SK-N-SH treated with all-trans-retinoic acid at 6 μM for 48 hours (cell line): ENCODE results near the gene KIFBP.

Experiments
- ARNTL ChIP-seq: fragments of 450-650 bp; formaldehyde crosslinking; IDR thresholded peaks from 2 replicates; pipeline ENCODE4 v1.5.0; 2020; ENCODE audit warnings: low read depth, mild to moderate bottlenecking, moderate library complexity, borderline replicate concordance
- PATZ1 ChIP-seq: fragments of 250-450 bp; sonication (Bioruptor Pico); IDR thresholded peaks from 2 replicates; pipeline ENCODE4 v1.8.0; 2020; ENCODE audit warnings: mild to moderate bottlenecking, moderate library complexity, borderline replicate concordance

DNA sequence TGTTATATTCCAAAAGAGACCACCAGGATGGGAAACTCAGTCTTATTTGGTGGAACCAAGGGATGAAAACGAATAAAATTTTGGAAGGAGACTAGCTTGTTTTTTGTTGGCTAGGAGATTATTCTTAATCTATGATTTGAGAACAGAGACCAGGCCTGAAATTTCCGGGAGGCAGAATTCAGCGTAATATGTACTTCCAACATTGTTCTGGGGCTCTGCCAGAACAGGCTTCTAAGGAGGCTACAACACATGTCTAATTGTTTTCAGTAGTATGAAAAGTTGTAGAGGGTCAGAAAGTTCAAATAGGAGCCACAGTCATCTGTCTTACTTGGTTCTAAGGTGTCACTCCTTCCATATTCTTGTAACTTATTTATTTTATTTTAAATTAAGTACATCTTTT is 30.9 kb upstream of the KIFBP start:
- no peak for TF ChIP-seq ARNTL
- TF ChIP-seq PATZ1 (CRISPR knock-in tag): no peak
